ENCODE measurements around the gene TNNI2.

- TF ChIP-seq SUZ12 (IDR thresholded peaks at IDR 0.05; ENCODE audit: extremely low read depth, insufficient read depth, insufficient read length) (no peak), YY1 (IDR thresholded peaks at IDR 0.05; ENCODE audit: insufficient read depth, insufficient read length) (no peak)
These were observed 46.9 kb upstream of the TNNI2 start for GRCh38 chr11:1791912-1792311.
